Endodermal cell (in vitro differentiated cells): ENCODE results near the gene GDF15. TPM values are rescaled to one million over a fixed set of nuclear protein-coding genes. Genes with fewer than 3 reads are reported as not detected.
"Not testable (repeated sequence)": the region's sequence is repeated elsewhere in the genome, so short reads cannot be mapped to it uniquely, and the experiment has no call there.

Experiments used
- DNase-seq: peaks from one replicate; pipeline ENCODE4 v3.0.0-alpha.2; 2017
- H3K27ac ChIP-seq: 2 replicates; pipeline ENCODE4 v1.5.1; 2013; ENCODE audit warnings: mild to moderate bottlenecking, low read depth, low read length, moderate library complexity
- H3K27me3 ChIP-seq: 2 replicates; pipeline ENCODE4 v1.6.1; 2013; ENCODE audit warnings: mild to moderate bottlenecking, low read length, moderate library complexity; ENCODE audit not compliant: insufficient read depth, control insufficient read depth, poor library complexity, severe bottlenecking
- H3K36me3 ChIP-seq: 2 replicates; pipeline ENCODE4 v1.7.0; 2013; ENCODE audit warnings: mild to moderate bottlenecking, low read length, moderate library complexity; ENCODE audit not compliant: control insufficient read depth, insufficient read depth
- H3K4me1 ChIP-seq: one replicate; pipeline ENCODE4 v1.7.0; 2013; ENCODE audit warnings: low read length; ENCODE audit not compliant: control insufficient read depth, insufficient read depth
- H3K4me3 ChIP-seq: 2 replicates; pipeline ENCODE4 v1.5.1; 2013; ENCODE audit warnings: mild to moderate bottlenecking, low read length, moderate library complexity
- H3K9ac ChIP-seq: 2 replicates; pipeline ENCODE4 v1.6.1; 2013; ENCODE audit warnings: mild to moderate bottlenecking, low read length, moderate library complexity; ENCODE audit not compliant: poor library complexity, severe bottlenecking; ENCODE audit errors: extremely low read depth
- H3K9me3 ChIP-seq: 2 replicates; pipeline ENCODE4 v1.6.1; 2013; ENCODE audit warnings: mild to moderate bottlenecking, low read length, moderate library complexity; ENCODE audit not compliant: control insufficient read depth
- H3K27ac Mint-ChIP-seq: 2 replicates; pipeline ENCODE4 v1.8.0; 2020; ENCODE audit warnings: mixed read lengths
- H3K27me3 Mint-ChIP-seq: 2 replicates; pipeline ENCODE4 v1.8.0; 2021; ENCODE audit warnings: mild to moderate bottlenecking, mixed read lengths; ENCODE audit not compliant: insufficient read depth
- H3K36me3 Mint-ChIP-seq: 2 replicates; pipeline ENCODE4 v1.8.0; 2020; ENCODE audit warnings: low read depth, mixed read lengths
- H3K4me1 Mint-ChIP-seq: 2 replicates; pipeline ENCODE4 v1.8.0; 2020; ENCODE audit warnings: mixed read lengths
- H3K4me3 Mint-ChIP-seq: 2 replicates; pipeline ENCODE4 v1.8.0; 2020; ENCODE audit warnings: mild to moderate bottlenecking, moderate library complexity, mixed read lengths
- H3K9me3 Mint-ChIP-seq: 2 replicates; pipeline ENCODE4 v1.8.0; 2020; ENCODE audit warnings: mild to moderate bottlenecking, mixed read lengths
- CTCF ChIP-seq: fragments of 200-600 bp; sonication (generic); conservative IDR thresholded peaks from 2 replicates; pipeline ENCODE4 v1.5.0; 2021; ENCODE audit warnings: antibody characterized with exemption, mild to moderate bottlenecking
- WGBS, 2 experiments: methylation state at CpG; one replicate each; pipeline versions ENCODE4 v1.1.5 to v1.1.7; 2013; ENCODE audit warnings: missing lambda C conversion rate in 2 of 2, mixed read lengths in 1 of 2; ENCODE audit not compliant: insufficient coverage in 1 of 2, insufficient read length in 1 of 2; 5-methylcytosine and 5-hydroxymethylcytosine counted together
- total RNA-seq, 2 donors: library from RNA; stranded (reverse); fragmentation: NEBNext Ultra II Directional in 1 of 2; extraction: Animal tissue kit (Norgen Biotek cat#: 25700) in 1 of 2; gene quantifications; 2 replicates in 1 of 2; 3 replicates in 1 of 2; pipeline ENCODE4 v1.2.1, GENCODE V29; 2021

GDF15 gene
- total RNA-seq, 2 donors from 2014 or later: 0.90 to 2.2 TPM

- Mint-ChIP-seq H3K4me3 (no peak overlapping the region), H3K27me3 (peaks cover 3% of the 10 kb centered on the region), H3K9me3 (peaks cover 2% of the 10 kb centered on the region), H3K27ac (peak overlapping the region; percentile 65), H3K36me3 (no peaks in the 10 kb centered on the region), H3K4me1 (peaks cover 8% of the 10 kb centered on the region)
- no peaks in the 10 kb centered on the region for H3K9me3 ChIP-seq
- TF ChIP-seq CTCF: no peak
- H3K4me3 ChIP-seq: no peak overlapping the region
- H3K27me3 ChIP-seq: no peaks in the 10 kb centered on the region
- no peaks in the 10 kb centered on the region for H3K36me3 ChIP-seq
- no peak overlapping the region for H3K9ac ChIP-seq
- H3K27ac ChIP-seq: no peak overlapping the region
- WGBS, 2 experiments: 86 to 87% methylated on average over 13 to 22 of the region's 22 CpGs
- DNase-seq: peak; percentile 74
- H3K4me1 ChIP-seq: no peaks in the 10 kb centered on the region
Observed at GRCh38 chr19:18379803-18380747, 5.9 kb upstream of the GDF15 start.

GRCh38 chr19:18380843-18381242, 5.1 kb upstream of the GDF15 start:
- WGBS, 2 experiments: 71 to 87% methylated on average over 2 to 3 of the region's 3 CpGs
- no peak overlapping the region for H3K27ac ChIP-seq

GRCh38 chr19:18383622-18384021, 2.3 kb upstream of the GDF15 start:
- 89 to 91% methylated on average over 8 to 10 of the region's 11 CpGs for WGBS, 2 experiments
- H3K36me3 ChIP-seq, H3K27ac ChIP-seq: not testable (repeated sequence)

More at GRCh38 chr19:18380843-18381242, 5.1 kb upstream of the GDF15 start:
- no peak overlapping the region for H3K9ac ChIP-seq
- no peaks in the 10 kb centered on the region for H3K27me3 ChIP-seq
- DNase-seq: no peak
- H3K4me1 ChIP-seq: no peaks in the 10 kb centered on the region
- no peaks in the 10 kb centered on the region for H3K9me3 ChIP-seq
- Mint-ChIP-seq H3K36me3 (no peaks in the 10 kb centered on the region), H3K4me3 (no peak overlapping the region), H3K9me3 (peaks cover under 1% of the 10 kb centered on the region), H3K27me3 (peaks cover 3% of the 10 kb centered on the region), H3K27ac (no peak overlapping the region), H3K4me1 (peaks cover 8% of the 10 kb centered on the region)
- H3K36me3 ChIP-seq: no peaks in the 10 kb centered on the region
- H3K4me3 ChIP-seq: no peak overlapping the region
- TF ChIP-seq CTCF: no peak

More at GRCh38 chr19:18383622-18384021, 2.3 kb upstream of the GDF15 start:
- H3K27me3 Mint-ChIP-seq: peaks cover 26% of the 10 kb centered on the region
- H3K4me3 ChIP-seq, H3K9me3 Mint-ChIP-seq, H3K27ac Mint-ChIP-seq, H3K4me1 Mint-ChIP-seq, H3K4me1 ChIP-seq, H3K9me3 ChIP-seq, H3K4me3 Mint-ChIP-seq, H3K36me3 Mint-ChIP-seq, H3K9ac ChIP-seq, DNase-seq: not testable (repeated sequence)
- H3K27me3 ChIP-seq: peaks cover 16% of the 10 kb centered on the region
